GM12892 (cell line): ENCODE data around the gene GPR61.

Experiments used
- POLR2A ChIP-seq: IDR thresholded peaks from 2 replicates; pipeline ENCODE4 v1.6.1; 2011; ENCODE audit warnings: low read depth, low read length, control low read depth
- POLR2AphosphoS5 ChIP-seq: IDR thresholded peaks from 2 replicates; pipeline ENCODE4 v1.6.1; 2011; ENCODE audit warnings: low read depth, low read length, control low read depth
- TAF1 ChIP-seq: IDR thresholded peaks from 2 replicates; pipeline ENCODE4 v1.6.1; 2011; ENCODE audit warnings: low read depth, mild to moderate bottlenecking, control low read depth, low read length, borderline replicate concordance

DNA sequence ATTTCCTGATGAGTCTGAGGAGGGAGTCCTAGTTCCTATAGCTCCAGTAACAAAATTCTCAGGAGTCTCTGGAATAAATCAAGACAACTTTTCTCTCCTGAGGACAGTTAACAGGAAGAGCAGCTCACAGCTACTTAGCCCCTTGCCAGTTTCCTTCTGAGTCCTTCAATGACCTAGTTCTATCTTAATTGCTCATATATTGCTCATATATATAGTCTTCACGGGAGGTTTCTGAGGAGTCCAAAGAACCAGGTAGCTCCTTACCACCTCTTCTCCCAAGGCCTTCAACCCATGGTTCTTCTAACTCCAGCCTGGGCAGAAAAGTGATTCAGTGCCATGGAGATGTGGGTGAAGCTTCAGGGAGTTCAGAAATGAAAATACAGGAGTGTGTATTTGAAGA is 34.7 kb upstream of the GPR61 start:
- TF ChIP-seq POLR2A = no peak
- no peak for TF ChIP-seq POLR2AphosphoS5
- no peak for TF ChIP-seq TAF1
